DMS79 (cell line): ENCODE results near the gene GNAQ.

Experiments
- DNase-seq: peaks from one replicate; lab custom pipeline; 2025; lab: John Stamatoyannopoulos, UW

The GNAQ gene

DNA sequence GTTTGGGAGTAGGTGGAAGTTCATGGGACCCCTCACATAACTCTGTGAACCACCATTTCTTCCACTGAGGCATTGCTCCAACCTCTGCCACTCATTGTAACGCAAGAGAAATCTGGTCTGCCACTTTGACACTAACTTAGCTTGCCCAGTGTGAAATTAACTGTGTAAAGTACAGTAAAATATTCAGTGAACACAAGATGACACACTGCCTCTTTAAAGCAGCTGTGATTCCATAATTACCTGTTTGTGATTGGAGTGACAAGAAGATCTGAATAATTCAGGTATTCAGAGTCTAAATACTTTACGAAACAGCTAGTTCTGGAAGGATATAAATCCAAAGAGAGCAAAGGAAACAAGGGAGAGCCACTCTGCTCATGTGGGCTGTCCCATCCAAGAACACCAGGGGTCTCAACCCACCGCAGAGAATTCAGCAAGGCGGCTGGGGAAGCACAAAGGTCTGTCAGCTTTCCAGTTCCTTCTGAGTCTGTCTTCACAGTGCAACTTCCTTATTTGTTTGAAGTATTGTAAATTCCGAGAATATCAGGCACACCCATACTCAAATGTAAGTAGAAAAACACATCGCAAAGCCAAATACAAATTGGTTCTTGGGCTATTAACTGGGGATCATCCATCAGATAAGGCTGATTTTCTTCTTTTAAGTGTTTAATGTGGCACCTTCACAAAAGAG is 86.9 kb downstream of the GNAQ start:
- DNase-seq, result no peak

DNA sequence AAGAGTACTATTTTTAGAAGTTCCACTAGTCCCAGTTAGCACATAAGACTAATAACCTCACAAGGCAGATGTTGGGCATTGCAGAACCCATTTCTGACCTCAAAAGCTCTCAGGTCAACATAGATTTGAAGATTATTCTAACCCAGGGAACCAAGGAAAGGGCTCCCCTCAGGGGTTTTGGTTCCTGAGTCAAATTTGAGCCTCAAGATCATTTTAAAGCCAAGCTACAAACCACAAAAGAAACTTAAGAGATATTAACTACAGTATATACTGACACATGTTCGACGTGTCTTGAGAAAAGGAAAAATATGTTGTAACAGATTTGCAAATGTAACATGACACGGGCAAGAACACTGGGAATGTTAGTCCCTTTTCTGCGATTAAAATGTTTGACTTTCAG is 88.6 kb downstream of the GNAQ start:
- no peak for DNase-seq

DNA sequence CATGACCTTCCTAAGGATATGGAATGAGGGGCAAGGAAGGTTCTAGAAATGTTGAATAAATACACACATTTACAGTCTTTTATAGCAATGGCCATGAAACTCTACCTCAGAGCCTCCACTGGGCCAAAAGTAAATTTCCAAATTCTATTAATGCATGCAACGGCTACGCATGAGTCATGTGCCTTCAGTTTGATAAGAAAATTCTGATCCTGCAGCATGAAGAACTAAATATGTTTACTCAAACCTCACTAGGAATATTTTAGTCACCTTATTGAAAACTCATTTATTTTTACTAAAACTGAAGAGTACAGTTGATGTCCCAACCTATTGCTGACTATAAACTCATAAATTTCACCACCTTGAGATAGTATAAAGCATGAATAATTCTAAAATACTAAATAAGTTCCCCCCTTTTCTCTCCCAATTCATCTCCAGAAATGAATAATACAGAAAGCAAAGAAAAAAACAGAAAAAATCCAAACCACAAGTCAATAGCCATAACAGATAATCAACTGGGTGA is 92.4 kb downstream of the GNAQ start:
- DNase-seq, result no peak

DNA sequence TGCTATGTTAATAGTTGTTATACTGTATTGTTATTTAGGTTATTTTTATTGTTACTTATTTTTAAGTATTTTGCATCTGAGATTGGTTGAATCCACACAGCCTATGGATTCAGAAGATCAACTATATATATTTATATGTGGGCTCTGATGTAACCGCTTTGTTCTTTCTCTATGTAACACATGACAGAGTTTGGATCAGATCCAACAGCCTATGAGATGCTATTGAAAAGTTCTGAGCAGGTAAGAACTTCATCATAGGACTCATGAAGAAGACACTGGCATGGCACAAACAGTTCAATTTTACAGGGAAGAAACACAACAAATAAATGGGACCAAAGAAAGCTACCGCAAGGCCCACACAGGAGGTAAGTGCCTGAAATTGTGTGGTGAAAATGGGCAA is 93.4 kb downstream of the GNAQ start:
- DNase-seq, result no peak

GRCh38 chr9:77935974-77936373 is 95.6 kb downstream of the GNAQ start:
- DNase-seq, result no peak

GRCh38 chr9:77935211-77935610 is 96.4 kb downstream of the GNAQ start:
- no peak for DNase-seq

- no peak for DNase-seq
Observed at GRCh38 chr9:77933976-77934375, 97.6 kb downstream of the GNAQ start.

GRCh38 chr9:77933019-77933418 is 98.6 kb downstream of the GNAQ start:
- no peak for DNase-seq

DNA sequence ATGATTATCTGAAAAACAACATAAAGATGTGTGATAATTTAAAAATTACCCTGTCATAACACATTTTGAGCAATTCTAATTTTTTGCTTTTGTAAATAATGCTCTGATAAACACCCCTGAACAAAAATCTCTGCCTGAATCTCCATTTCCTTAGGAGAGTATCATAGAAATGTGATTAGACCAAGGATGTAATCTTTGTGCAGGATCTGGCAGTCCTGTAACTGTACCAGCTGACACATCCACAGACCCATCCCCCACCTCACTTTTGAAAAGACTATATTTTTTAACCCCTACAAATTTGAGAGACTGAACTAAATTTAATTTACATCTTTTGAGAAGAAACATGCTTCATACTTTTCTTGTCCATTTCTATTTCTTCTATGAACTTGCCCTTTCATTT is 101.7 kb downstream of the GNAQ start:
- DNase-seq, result no peak

DNA sequence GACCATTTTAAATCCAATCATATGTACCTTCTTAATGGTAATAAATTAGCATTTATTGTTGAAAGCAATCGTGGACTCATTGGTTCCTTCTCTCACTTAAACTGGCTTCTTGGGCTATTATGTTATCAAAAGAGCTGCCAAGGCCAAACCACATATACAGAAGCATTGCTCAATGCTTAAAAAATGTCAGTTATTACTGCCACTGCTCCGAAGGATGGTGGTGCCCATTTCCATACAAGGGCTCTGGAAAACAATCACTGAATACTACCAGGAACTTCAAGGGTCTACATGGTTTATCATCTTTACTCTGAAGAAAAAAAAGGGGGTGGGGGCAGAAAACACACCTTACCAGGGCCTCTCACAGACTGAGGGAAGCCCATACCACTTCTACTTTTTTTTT is 104.3 kb downstream of the GNAQ start:
- DNase-seq, result no peak

GRCh38 chr9:77926371-77926878 is 105.2 kb downstream of the GNAQ start:
- DNase-seq, result no peak

DNA sequence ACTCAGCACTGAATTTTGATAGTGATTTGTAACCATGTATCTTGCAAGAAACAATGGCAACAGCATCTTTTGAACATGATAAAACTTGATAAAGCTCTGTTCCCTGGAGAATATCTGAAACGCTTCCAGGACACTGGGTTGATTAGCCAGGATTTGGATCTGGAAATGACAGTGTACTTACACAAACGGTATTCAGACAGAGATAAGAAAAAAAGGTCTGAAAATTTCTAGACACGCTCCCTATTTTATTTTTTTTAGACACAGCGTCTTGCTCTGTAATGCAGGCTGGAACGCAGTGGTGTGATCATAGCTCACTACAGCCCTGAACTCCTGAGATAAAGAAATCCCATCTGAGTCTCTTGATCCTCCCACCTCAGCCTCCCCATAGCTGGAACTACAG is 109.0 kb downstream of the GNAQ start:
- DNase-seq, result no peak

DNA sequence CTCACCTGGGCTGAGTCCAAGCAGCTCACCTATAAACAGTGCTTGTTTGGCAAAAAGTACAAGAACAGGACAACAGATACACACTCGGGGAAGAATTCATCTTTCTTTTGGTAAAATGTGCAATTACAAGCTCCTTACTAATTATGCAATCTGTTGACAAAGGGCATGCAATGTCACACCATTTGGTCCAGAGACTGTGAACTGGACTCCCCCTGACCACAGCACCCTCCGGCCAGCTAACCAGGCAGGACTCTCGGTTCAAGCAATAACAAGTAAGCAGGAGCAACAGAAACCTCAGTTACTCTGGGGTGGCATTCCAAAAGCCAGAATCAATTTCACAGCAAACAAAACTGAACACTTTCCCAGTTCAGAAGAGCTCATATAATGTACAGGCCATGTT is 113.8 kb downstream of the GNAQ start:
- no peak for DNase-seq

- DNase-seq, result no peak
Observed at GRCh38 chr9:77916820-77917219, 114.8 kb downstream of the GNAQ start.

GRCh38 chr9:77916410-77916819 is 115.2 kb downstream of the GNAQ start:
- no peak for DNase-seq

DNA sequence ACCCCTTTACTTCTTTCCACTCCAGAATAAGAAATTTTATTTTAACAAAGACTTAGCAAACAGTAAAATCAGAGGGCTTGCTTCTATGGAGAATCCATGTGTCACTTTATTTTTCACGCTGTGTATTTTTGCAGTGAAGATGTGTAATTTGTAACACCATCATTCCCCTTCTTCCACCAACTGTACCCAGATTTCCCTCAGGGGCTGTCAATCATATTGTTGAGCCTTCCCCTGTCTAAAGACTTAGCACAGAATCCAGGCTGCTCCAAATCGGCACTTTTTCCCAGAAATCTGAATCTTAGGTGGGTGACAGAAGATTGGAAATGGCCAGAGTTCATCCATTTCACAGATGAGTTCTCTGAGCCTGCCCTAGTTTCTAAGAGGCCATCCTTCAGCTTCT is 115.9 kb downstream of the GNAQ start:
- DNase-seq, result no peak

GRCh38 chr9:77912895-77913693 is 118.5 kb downstream of the GNAQ start:
- no peak for DNase-seq

DNA sequence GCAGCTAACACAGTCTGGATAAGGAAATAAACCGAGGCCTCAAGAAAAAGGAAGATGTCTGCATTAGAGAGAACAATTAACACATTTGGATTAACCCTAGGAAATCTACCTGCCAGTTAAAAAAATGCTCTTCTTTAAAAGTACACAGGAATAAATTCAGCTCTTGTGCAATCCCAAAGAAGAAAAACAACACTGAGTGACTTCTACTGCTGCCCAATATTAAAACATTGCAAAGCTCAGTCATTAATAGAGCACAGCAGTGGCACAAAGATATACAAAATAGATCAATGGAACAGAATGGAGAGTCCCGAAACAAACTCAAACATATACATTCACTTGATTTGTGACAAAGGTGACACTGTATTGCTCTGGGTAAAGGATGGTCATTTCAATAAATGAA is 119.7 kb downstream of the GNAQ start:
- no peak for DNase-seq

GRCh38 chr9:77910194-77910621 is 121.4 kb downstream of the GNAQ start:
- no peak for DNase-seq

GRCh38 chr9:77909306-77909705 is 122.3 kb downstream of the GNAQ start:
- no peak for DNase-seq

- DNase-seq, result no peak
Observed at GRCh38 chr9:77908293-77908692, 123.3 kb downstream of the GNAQ start.

- DNase-seq, result no peak
Observed at GRCh38 chr9:77907585-77907984, 124.0 kb downstream of the GNAQ start.

DNA sequence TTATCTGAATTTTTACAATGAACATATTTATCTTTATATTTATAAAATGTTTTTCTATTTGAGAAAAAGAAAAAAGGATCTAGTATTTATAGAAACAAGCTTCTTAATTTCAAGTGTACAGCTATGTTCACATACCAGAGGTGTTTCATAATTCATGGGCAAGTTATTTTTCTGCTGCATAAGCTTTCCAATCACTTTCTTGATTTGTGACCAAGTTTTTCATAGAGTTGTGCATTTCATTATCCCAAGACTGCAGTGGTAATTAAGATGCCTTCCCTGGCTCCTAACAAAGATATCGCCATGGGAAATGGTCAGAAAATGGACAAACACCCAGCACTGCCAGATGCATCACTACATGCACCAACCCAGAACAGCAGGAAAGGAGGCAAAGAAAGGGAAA is 124.6 kb downstream of the GNAQ start:
- no peak for DNase-seq
